Measurements from ENCODE around the gene ALKBH2. TPM values are rescaled to one million over a fixed set of nuclear protein-coding genes. Genes with fewer than 3 reads are reported as not detected.

ALKBH2 gene
- 10 to 100 TPM; 12.3 to 20.8 (median 17.7) TPM for polyA plus RNA-seq (ENCODE audit: low read depth in 6 of 6)

GRCh38 chr12:109093022-109093918 lies at the start of gene ALKBH2:
ALKBH2 (minus strand) TSS chr12:109093472; CDS start chr12:109092786, 686 bp downstream.
- peak within 1 kb of the TSS; percentile 75 to 95 (median 91) for H3K4me3 Mint-ChIP-seq
- peaks cover 24 to 37% (median 32%) of the 10 kb centered on the region in 3 donors for H3K4me1 Mint-ChIP-seq
- no peaks in the 10 kb centered on the region for H3K9me3 Mint-ChIP-seq
- H3K27me3 Mint-ChIP-seq: no peaks in the 10 kb centered on the region
- H3K27ac Mint-ChIP-seq: peak within 1 kb of the TSS; percentile 91 to 97 (median 95)
- peak; percentile 75 to 77 for ATAC-seq (ENCODE audit: low read depth in 2 of 2)
- H3K36me3 Mint-ChIP-seq: no peaks in the 10 kb centered on the region
- DNase-seq: peak; percentile 92

GRCh38 chr12:109140560-109140959 lies 47.3 kb upstream of the ALKBH2 start:
- Mint-ChIP-seq H3K4me3 (no peak overlapping the region), H3K4me1 (no peaks in the 10 kb centered on the region), H3K9me3 (peaks cover 0 to 15% (median 3%) of the 10 kb centered on the region in 7 donors), H3K27ac (no peak overlapping the region), H3K27me3 (peaks cover 14 to 27% (median 21%) of the 10 kb centered on the region in 3 donors), H3K36me3 (no peaks in the 10 kb centered on the region)
- DNase-seq (no peak), ATAC-seq (ENCODE audit: low read depth in 2 of 2) (no peak)

GRCh38 chr12:109139791-109140190 lies 46.5 kb upstream of the ALKBH2 start:
- Mint-ChIP-seq H3K4me1 (no peaks in the 10 kb centered on the region), H3K27ac (no peak overlapping the region), H3K36me3 (no peaks in the 10 kb centered on the region), H3K9me3 (peaks cover 0 to 22% (median 5%) of the 10 kb centered on the region in 7 donors), H3K27me3 (peaks cover 14 to 27% (median 25%) of the 10 kb centered on the region in 3 donors), H3K4me3 (no peak overlapping the region)
- DNase-seq (no peak), ATAC-seq (ENCODE audit: low read depth in 2 of 2) (no peak)

GRCh38 chr12:109139360-109139759 lies 46.1 kb upstream of the ALKBH2 start:
- Mint-ChIP-seq H3K4me1 (no peaks in the 10 kb centered on the region), H3K27me3 (peaks cover 14 to 27% (median 25%) of the 10 kb centered on the region in 3 donors), H3K4me3 (no peak overlapping the region), H3K27ac (peak overlapping the region in 1 of 6 donors; percentile 76), H3K9me3 (peaks cover 0 to 22% (median 5%) of the 10 kb centered on the region in 7 donors), H3K36me3 (no peaks in the 10 kb centered on the region)
- no peak for DNase-seq
- no peak for ATAC-seq (ENCODE audit: low read depth in 2 of 2)

GRCh38 chr12:109137055-109137454 lies 43.8 kb upstream of the ALKBH2 start:
- Mint-ChIP-seq H3K9me3 (peaks cover 0 to 22% (median 5%) of the 10 kb centered on the region in 7 donors), H3K4me3 (no peak overlapping the region), H3K4me1 (no peaks in the 10 kb centered on the region)

GRCh38 chr12:109134186-109134917 lies 41.1 kb upstream of the ALKBH2 start:
- no peaks in the 10 kb centered on the region for H3K36me3 Mint-ChIP-seq
- H3K4me3 Mint-ChIP-seq: peak overlapping the region in 1 of 8 donors; percentile 13
- H3K9me3 Mint-ChIP-seq: peaks cover 0 to 22% (median 5%) of the 10 kb centered on the region in 7 donors
- H3K4me1 Mint-ChIP-seq: no peaks in the 10 kb centered on the region
- DNase-seq (no peak), ATAC-seq (ENCODE audit: low read depth in 2 of 2) (no peak)
- no peak overlapping the region for H3K27ac Mint-ChIP-seq
- peaks cover 10 to 28% (median 20%) of the 10 kb centered on the region in 3 donors for H3K27me3 Mint-ChIP-seq

More at GRCh38 chr12:109137055-109137454, 43.8 kb upstream of the ALKBH2 start:
- no peak overlapping the region for H3K27ac Mint-ChIP-seq
- H3K27me3 Mint-ChIP-seq: peaks cover 7 to 38% (median 25%) of the 10 kb centered on the region in 3 donors
- no peak for ATAC-seq (ENCODE audit: low read depth in 2 of 2)
- no peak for DNase-seq
- H3K36me3 Mint-ChIP-seq: no peaks in the 10 kb centered on the region

- Mint-ChIP-seq H3K4me1 (no peaks in the 10 kb centered on the region), H3K27ac (peak overlapping the region in 2 of 6 donors; percentile 49), H3K27me3 (peaks cover 7 to 15% (median 10%) of the 10 kb centered on the region in 3 donors), H3K9me3 (peaks cover 0 to 16% (median 5%) of the 10 kb centered on the region in 7 donors), H3K4me3 (no peak overlapping the region), H3K36me3 (no peaks in the 10 kb centered on the region)
- ATAC-seq (ENCODE audit: low read depth in 2 of 2) (no peak), DNase-seq (no peak)
These were observed 38.1 kb upstream of the ALKBH2 start for GRCh38 chr12:109131154-109132050.

- no peak for ATAC-seq (ENCODE audit: low read depth in 2 of 2)
- no peaks in the 10 kb centered on the region for H3K4me1 Mint-ChIP-seq
- H3K27ac Mint-ChIP-seq: peak overlapping the region in 1 of 6 donors; percentile 56
- H3K27me3 Mint-ChIP-seq: peaks cover 7 to 21% (median 17%) of the 10 kb centered on the region in 3 donors
- H3K4me3 Mint-ChIP-seq: no peak overlapping the region
- H3K36me3 Mint-ChIP-seq: no peaks in the 10 kb centered on the region
- H3K9me3 Mint-ChIP-seq: peaks cover 0 to 7% (median 1%) of the 10 kb centered on the region in 7 donors
- DNase-seq: no peak
These were observed 37.3 kb upstream of the ALKBH2 start for GRCh38 chr12:109130297-109131153.

- H3K9me3 Mint-ChIP-seq: no peaks in the 10 kb centered on the region
- DNase-seq (no peak), ATAC-seq (ENCODE audit: low read depth in 2 of 2) (no peak)
These were observed 34.4 kb upstream of the ALKBH2 start for GRCh38 chr12:109127533-109128242.

GRCh38 chr12:109126784-109127183 lies 33.5 kb upstream of the ALKBH2 start:
- H3K36me3 Mint-ChIP-seq: no peaks in the 10 kb centered on the region
- no peak overlapping the region for H3K4me3 Mint-ChIP-seq
- DNase-seq: no peak
- no peaks in the 10 kb centered on the region for H3K4me1 Mint-ChIP-seq
- no peaks in the 10 kb centered on the region for H3K9me3 Mint-ChIP-seq
- ATAC-seq (ENCODE audit: low read depth in 2 of 2): no peak
- H3K27me3 Mint-ChIP-seq: peaks cover 0 to 17% (median 11%) of the 10 kb centered on the region in 3 donors
- no peak overlapping the region for H3K27ac Mint-ChIP-seq

More at GRCh38 chr12:109127533-109128242, 34.4 kb upstream of the ALKBH2 start:
- peaks cover 3 to 17% (median 15%) of the 10 kb centered on the region in 3 donors for H3K27me3 Mint-ChIP-seq
- H3K4me3 Mint-ChIP-seq: no peak overlapping the region
- H3K4me1 Mint-ChIP-seq: no peaks in the 10 kb centered on the region
- peak overlapping the region in 1 of 6 donors; percentile 24 for H3K27ac Mint-ChIP-seq
- H3K36me3 Mint-ChIP-seq: no peaks in the 10 kb centered on the region

- H3K36me3 Mint-ChIP-seq: no peaks in the 10 kb centered on the region
- H3K27ac Mint-ChIP-seq: no peak overlapping the region
- DNase-seq: no peak
- H3K27me3 Mint-ChIP-seq: peaks cover 0 to 16% (median 13%) of the 10 kb centered on the region in 3 donors
- no peak overlapping the region for H3K4me3 Mint-ChIP-seq
- H3K4me1 Mint-ChIP-seq: no peaks in the 10 kb centered on the region
- ATAC-seq (ENCODE audit: low read depth in 2 of 2): no peak
- no peaks in the 10 kb centered on the region for H3K9me3 Mint-ChIP-seq
These were observed 32.5 kb upstream of the ALKBH2 start for GRCh38 chr12:109125791-109126190.
